HepG2 (cell line): ENCODE data around the gene DNMT3A. TPM values are rescaled to one million over a fixed set of nuclear protein-coding genes. Genes with fewer than 3 reads are reported as not detected.

ENCODE experiments used
- CC2D1A ChIP-seq: sonication (generic); formaldehyde crosslinking; IDR thresholded peaks from 2 replicates; pipeline ENCODE4 v1.8.1; 2023; ENCODE audit warnings: mild to moderate bottlenecking, missing genetic modification reagents
- CCDC6 ChIP-seq: sonication (generic); formaldehyde crosslinking; IDR thresholded peaks from 2 replicates; pipeline ENCODE4 v1.8.1; 2022; ENCODE audit warnings: mild to moderate bottlenecking, missing genetic modification reagents, moderate library complexity
- CENPT ChIP-seq: sonication (generic); formaldehyde crosslinking; IDR thresholded peaks from 2 replicates; pipeline ENCODE4 v1.8.0; 2022; ENCODE audit warnings: low read depth, mild to moderate bottlenecking, moderate library complexity, missing genetic modification reagents
- DZIP1 ChIP-seq: sonication (generic); formaldehyde crosslinking; IDR thresholded peaks from 2 replicates; pipeline ENCODE4 v1.5.0; 2020; ENCODE audit warnings: mild to moderate bottlenecking, missing genetic modification reagents
- FOXO1 ChIP-seq: sonication (generic); formaldehyde crosslinking; IDR thresholded peaks from 2 replicates; pipeline ENCODE4 v1.4.0; 2020; ENCODE audit warnings: missing genetic modification reagents
- MED13 ChIP-seq: sonication (generic); formaldehyde crosslinking; IDR thresholded peaks from 2 replicates; pipeline ENCODE4 v1.5.0; 2020; ENCODE audit warnings: missing genetic modification reagents
- NFIB ChIP-seq: sonication (generic); formaldehyde crosslinking; IDR thresholded peaks from 2 replicates; pipeline ENCODE4 v1.9.0; 2021; ENCODE audit warnings: missing genetic modification reagents, mild to moderate bottlenecking, borderline replicate concordance
- SALL2 ChIP-seq: sonication (generic); formaldehyde crosslinking; IDR thresholded peaks from 2 replicates; pipeline ENCODE4 v1.8.1; 2023; ENCODE audit warnings: mild to moderate bottlenecking, missing genetic modification reagents, inconsistent platforms
- SKI ChIP-seq: fragments of 450-650 bp; IDR thresholded peaks from one replicate; pipeline ENCODE4 v1.6.1; 2018; ENCODE audit warnings: mild to moderate bottlenecking; ENCODE audit not compliant: partially characterized antibody
- SNAPC5 ChIP-seq: sonication (generic); formaldehyde crosslinking; IDR thresholded peaks from 2 replicates; pipeline ENCODE4 v1.8.1; 2023; ENCODE audit warnings: mild to moderate bottlenecking, missing genetic modification reagents, borderline replicate concordance
- XRCC5 ChIP-seq: fragments of 200-400 bp; formaldehyde crosslinking; optimal IDR thresholded peaks from 2 replicates; pipeline ENCODE3; 2017; ENCODE audit warnings: mild to moderate bottlenecking, low read length
- YEATS2 ChIP-seq: sonication (generic); formaldehyde crosslinking; IDR thresholded peaks from 2 replicates; pipeline ENCODE4 v1.4.0; 2020; ENCODE audit warnings: missing genetic modification reagents, borderline replicate concordance
- ZBTB20 ChIP-seq: sonication (generic); formaldehyde crosslinking; IDR thresholded peaks from 2 replicates; pipeline ENCODE4 v1.8.1; 2023; ENCODE audit warnings: missing genetic modification reagents, low read depth, mild to moderate bottlenecking, borderline replicate concordance
- ZNF256 ChIP-seq: sonication (generic); formaldehyde crosslinking; conservative IDR thresholded peaks from 2 replicates; pipeline ENCODE4 v1.4.0; 2020; ENCODE audit warnings: missing genetic modification reagents
- ZNF557 ChIP-seq: sonication (generic); formaldehyde crosslinking; IDR thresholded peaks from 2 replicates; pipeline ENCODE4 v1.4.0; 2020; ENCODE audit warnings: missing genetic modification reagents
- ZNF75D ChIP-seq: sonication (generic); formaldehyde crosslinking; IDR thresholded peaks from 2 replicates; pipeline ENCODE4 v1.8.1; 2023; ENCODE audit warnings: missing genetic modification reagents, mild to moderate bottlenecking, borderline replicate concordance
- ZNF841 ChIP-seq: sonication (generic); formaldehyde crosslinking; IDR thresholded peaks from 2 replicates; pipeline ENCODE4 v1.8.1; 2023; ENCODE audit warnings: missing genetic modification reagents, borderline replicate concordance
- ZSCAN21 ChIP-seq: sonication (generic); formaldehyde crosslinking; IDR thresholded peaks from 2 replicates; pipeline ENCODE4 v1.8.0; 2022; ENCODE audit warnings: mild to moderate bottlenecking, missing genetic modification reagents, moderate library complexity, borderline replicate concordance
- polyA plus RNA-seq, 8 experiments: library from polyadenylated mRNA; depleted of rRNA in 3 of 8; stranded (reverse) in 7 of 8; unstranded in 1 of 8; fragments of >200 nt; fragmentation: Illumina TruSeq in 4 of 8; extraction: Trizol in 4 of 8; gene quantifications; 2 replicates each; pipeline versions ENCODE4 v1.2.1 to v1.2.3, GENCODE V29; 2011 to 2016; ENCODE audit warnings: low read depth in 4 of 8, missing spikeins in 1 of 8, mixed read lengths in 1 of 8; ENCODE audit not compliant: insufficient read depth in 1 of 8
- total RNA-seq, 5 experiments: library from RNA; depleted of rRNA; stranded (reverse); fragments of >200 nt; fragmentation: Illumina TruSeq; extraction: Trizol; gene quantifications; 2 replicates each; pipeline ENCODE4 v1.2.3, GENCODE V29; 2016; ENCODE audit warnings: low read depth in 1 of 5
- TF ChIP-seq, protein P1 (sequence below): sonication (generic); formaldehyde crosslinking; IDR thresholded peaks from 2 replicates; pipeline ENCODE4 v1.4.0; 2020; ENCODE audit warnings: missing genetic modification reagents
- TF ChIP-seq, protein P2 (sequence below): sonication (generic); formaldehyde crosslinking; IDR thresholded peaks from 2 replicates; pipeline ENCODE4 v1.8.1; 2022; ENCODE audit warnings: low read depth, mild to moderate bottlenecking, missing genetic modification reagents

Gene DNMT3A
- total and polyA plus RNA-seq, 2 of the 13 experiments (the other 11 are each of a cell fraction or from before 2014, with no cell fraction given): 14.7 to 29.1 TPM

DNA sequence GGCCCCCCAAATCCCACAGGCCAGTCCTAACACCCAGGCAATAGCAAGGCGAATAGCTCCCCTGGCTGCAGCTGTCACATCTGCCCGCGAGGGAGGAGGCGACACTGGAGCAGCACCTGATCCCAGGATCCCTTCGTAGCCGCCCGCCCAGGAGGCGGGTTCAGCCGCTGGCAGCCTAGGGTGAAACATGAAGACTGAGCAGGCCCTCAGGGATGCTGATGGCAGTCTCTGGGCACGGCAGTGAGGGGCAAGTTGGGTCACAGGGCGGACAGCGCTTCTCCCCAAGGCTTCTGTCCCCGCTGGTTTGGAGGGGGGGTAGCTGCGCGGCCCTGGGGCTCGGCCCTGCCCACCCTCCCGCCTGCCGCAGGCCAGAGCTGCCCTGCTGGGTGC, 1.9 kb downstream of the DNMT3A start (continued):
- no peak for TF ChIP-seq SALL2 (CRISPR knock-in tag)
- peak; percentile 59 for TF ChIP-seq XRCC5
- TF ChIP-seq ZNF256 (CRISPR knock-in tag): no peak
- TF ChIP-seq ZBTB20 (CRISPR knock-in tag): no peak
- TF ChIP-seq, protein P1, sequence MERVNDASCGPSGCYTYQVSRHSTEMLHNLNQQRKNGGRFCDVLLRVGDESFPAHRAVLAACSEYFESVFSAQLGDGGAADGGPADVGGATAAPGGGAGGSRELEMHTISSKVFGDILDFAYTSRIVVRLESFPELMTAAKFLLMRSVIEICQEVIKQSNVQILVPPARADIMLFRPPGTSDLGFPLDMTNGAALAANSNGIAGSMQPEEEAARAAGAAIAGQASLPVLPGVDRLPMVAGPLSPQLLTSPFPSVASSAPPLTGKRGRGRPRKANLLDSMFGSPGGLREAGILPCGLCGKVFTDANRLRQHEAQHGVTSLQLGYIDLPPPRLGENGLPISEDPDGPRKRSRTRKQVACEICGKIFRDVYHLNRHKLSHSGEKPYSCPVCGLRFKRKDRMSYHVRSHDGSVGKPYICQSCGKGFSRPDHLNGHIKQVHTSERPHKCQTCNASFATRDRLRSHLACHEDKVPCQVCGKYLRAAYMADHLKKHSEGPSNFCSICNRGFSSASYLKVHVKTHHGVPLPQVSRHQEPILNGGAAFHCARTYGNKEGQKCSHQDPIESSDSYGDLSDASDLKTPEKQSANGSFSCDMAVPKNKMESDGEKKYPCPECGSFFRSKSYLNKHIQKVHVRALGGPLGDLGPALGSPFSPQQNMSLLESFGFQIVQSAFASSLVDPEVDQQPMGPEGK (CRISPR knock-in tag): 0 out of 2 replicates have a peak, but pooled peaks have one; percentile 40
- TF ChIP-seq DZIP1 (CRISPR knock-in tag): 0 out of 2 replicates have a peak, but pooled peaks have one; percentile 11
- no peak for TF ChIP-seq SNAPC5
- TF ChIP-seq FOXO1 (CRISPR knock-in tag): no peak
- no peak for TF ChIP-seq CENPT (CRISPR knock-in tag)
- no peak for TF ChIP-seq CCDC6 (CRISPR knock-in tag)
- TF ChIP-seq MED13 (CRISPR knock-in tag): no peak
- no peak for TF ChIP-seq SKI
- TF ChIP-seq NFIB: no peak
- no peak for TF ChIP-seq ZNF75D (CRISPR knock-in tag)
- no peak for TF ChIP-seq ZNF841
- TF ChIP-seq ZNF557 (CRISPR knock-in tag): no peak
- TF ChIP-seq YEATS2 (CRISPR knock-in tag): no peak
- TF ChIP-seq CC2D1A (CRISPR knock-in tag): no peak
- TF ChIP-seq, protein P2, sequence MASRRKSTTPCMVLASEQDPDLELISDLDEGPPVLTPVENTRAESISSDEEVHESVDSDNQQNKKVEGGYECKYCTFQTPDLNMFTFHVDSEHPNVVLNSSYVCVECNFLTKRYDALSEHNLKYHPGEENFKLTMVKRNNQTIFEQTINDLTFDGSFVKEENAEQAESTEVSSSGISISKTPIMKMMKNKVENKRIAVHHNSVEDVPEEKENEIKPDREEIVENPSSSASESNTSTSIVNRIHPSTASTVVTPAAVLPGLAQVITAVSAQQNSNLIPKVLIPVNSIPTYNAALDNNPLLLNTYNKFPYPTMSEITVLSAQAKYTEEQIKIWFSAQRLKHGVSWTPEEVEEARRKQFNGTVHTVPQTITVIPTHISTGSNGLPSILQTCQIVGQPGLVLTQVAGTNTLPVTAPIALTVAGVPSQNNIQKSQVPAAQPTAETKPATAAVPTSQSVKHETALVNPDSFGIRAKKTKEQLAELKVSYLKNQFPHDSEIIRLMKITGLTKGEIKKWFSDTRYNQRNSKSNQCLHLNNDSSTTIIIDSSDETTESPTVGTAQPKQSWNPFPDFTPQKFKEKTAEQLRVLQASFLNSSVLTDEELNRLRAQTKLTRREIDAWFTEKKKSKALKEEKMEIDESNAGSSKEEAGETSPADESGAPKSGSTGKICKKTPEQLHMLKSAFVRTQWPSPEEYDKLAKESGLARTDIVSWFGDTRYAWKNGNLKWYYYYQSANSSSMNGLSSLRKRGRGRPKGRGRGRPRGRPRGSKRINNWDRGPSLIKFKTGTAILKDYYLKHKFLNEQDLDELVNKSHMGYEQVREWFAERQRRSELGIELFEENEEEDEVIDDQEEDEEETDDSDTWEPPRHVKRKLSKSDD (CRISPR knock-in tag): no peak; the same call in 1 of the 2 replicates
- no peak; the same call in 1 of the 2 replicates for TF ChIP-seq ZSCAN21
